Measurements from ENCODE around the gene NISCH. TPM values are rescaled to one million over a fixed set of nuclear protein-coding genes. Genes with fewer than 3 reads are reported as not detected.
A peak's percentile ranks its signal among the peaks of the same experiment; 100 is the strongest.

NISCH gene
- total RNA-seq, 3 donors from 2014 or later, result 67.7 to 119 (median 108) TPM

DNA sequence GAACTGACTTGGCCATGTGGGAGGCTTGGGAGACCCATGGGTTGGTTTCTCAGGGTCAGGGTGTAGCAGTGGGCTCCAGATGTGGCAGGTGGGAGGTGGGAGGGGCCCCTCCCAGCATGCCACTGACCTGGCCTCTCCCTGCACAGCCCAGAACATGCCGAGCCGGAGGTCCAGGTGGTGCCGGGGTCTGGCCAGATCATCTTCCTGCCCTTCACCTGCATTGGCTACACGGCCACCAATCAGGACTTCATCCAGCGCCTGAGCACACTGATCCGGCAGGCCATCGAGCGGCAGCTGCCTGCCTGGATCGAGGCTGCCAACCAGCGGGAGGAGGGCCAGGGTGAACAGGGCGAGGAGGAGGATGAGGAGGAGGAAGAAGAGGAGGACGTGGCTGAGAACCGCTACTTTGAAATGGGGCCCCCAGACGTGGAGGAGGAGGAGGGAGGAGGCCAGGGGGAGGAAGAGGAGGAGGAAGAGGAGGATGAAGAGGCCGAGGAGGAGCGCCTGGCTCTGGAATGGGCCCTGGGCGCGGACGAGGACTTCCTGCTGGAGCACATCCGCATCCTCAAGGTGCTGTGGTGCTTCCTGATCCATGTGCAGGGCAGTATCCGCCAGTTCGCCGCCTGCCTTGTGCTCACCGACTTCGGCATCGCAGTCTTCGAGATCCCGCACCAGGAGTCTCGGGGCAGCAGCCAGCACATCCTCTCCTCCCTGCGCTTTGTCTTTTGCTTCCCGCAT, 31.8 kb downstream of the NISCH start:
- DNase-seq (ENCODE audit: low spot score in 2 of 2), result no peak
- Histone ChIP-seq H3K4me3 (no peak overlapping the region), H3K27me3 (no peaks in the 10 kb centered on the region), H3K9me3 (no peaks in the 10 kb centered on the region), H3K36me3 (peaks cover 15% of the 10 kb centered on the region), H3K27ac (peak overlapping the region in 1 of 2 donors; percentile 69), H3K4me1 (peaks cover 5 to 13% of the 10 kb centered on the region in 2 donors)
- intact Hi-C loops (cut with DNase I; ENCODE audit: low total_unique reads), result no loop called here
- TF ChIP-seq POLR2A (IDR thresholded peaks at IDR 0.05), result no peak
- no peak for TF ChIP-seq POLR2AphosphoS5 (IDR thresholded peaks at IDR 0.05)
- TF ChIP-seq, protein P1, sequence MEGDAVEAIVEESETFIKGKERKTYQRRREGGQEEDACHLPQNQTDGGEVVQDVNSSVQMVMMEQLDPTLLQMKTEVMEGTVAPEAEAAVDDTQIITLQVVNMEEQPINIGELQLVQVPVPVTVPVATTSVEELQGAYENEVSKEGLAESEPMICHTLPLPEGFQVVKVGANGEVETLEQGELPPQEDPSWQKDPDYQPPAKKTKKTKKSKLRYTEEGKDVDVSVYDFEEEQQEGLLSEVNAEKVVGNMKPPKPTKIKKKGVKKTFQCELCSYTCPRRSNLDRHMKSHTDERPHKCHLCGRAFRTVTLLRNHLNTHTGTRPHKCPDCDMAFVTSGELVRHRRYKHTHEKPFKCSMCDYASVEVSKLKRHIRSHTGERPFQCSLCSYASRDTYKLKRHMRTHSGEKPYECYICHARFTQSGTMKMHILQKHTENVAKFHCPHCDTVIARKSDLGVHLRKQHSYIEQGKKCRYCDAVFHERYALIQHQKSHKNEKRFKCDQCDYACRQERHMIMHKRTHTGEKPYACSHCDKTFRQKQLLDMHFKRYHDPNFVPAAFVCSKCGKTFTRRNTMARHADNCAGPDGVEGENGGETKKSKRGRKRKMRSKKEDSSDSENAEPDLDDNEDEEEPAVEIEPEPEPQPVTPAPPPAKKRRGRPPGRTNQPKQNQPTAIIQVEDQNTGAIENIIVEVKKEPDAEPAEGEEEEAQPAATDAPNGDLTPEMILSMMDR (IDR thresholded peaks at IDR 0.05), result no peak

DNA sequence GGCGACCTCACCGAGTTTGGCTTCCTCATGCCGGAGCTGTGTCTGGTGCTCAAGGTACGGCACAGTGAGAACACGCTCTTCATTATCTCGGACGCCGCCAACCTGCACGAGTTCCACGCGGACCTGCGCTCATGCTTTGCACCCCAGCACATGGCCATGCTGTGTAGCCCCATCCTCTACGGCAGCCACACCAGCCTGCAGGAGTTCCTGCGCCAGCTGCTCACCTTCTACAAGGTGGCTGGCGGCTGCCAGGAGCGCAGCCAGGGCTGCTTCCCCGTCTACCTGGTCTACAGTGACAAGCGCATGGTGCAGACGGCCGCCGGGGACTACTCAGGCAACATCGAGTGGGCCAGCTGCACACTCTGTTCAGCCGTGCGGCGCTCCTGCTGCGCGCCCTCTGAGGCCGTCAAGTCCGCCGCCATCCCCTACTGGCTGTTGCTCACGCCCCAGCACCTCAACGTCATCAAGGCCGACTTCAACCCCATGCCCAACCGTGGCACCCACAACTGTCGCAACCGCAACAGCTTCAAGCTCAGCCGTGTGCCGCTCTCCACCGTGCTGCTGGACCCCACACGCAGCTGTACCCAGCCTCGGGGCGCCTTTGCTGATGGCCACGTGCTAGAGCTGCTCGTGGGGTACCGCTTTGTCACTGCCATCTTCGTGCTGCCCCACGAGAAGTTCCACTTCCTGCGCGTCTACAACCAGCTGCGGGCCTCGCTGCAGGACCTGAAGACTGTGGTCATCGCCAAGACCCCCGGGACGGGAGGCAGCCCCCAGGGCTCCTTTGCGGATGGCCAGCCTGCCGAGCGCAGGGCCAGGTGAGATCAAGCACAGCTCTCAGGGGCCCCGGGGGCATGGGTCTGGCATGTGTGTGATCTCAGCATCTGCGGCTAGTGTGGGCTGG, 32.6 kb downstream of the NISCH start:
- TF ChIP-seq, protein P1 (IDR thresholded peaks at IDR 0.05), result no peak
- Histone ChIP-seq H3K4me1 (peaks cover 5 to 10% of the 10 kb centered on the region in 2 donors), H3K36me3 (peaks cover 15% of the 10 kb centered on the region), H3K27ac (peak overlapping the region in 1 of 2 donors; percentile 85), H3K4me3 (no peak overlapping the region), H3K9me3 (no peaks in the 10 kb centered on the region), H3K27me3 (no peaks in the 10 kb centered on the region)
- no peak for DNase-seq (ENCODE audit: low spot score in 2 of 2)
- intact Hi-C loops (cut with DNase I; ENCODE audit: low total_unique reads), result no loop called here

DNA sequence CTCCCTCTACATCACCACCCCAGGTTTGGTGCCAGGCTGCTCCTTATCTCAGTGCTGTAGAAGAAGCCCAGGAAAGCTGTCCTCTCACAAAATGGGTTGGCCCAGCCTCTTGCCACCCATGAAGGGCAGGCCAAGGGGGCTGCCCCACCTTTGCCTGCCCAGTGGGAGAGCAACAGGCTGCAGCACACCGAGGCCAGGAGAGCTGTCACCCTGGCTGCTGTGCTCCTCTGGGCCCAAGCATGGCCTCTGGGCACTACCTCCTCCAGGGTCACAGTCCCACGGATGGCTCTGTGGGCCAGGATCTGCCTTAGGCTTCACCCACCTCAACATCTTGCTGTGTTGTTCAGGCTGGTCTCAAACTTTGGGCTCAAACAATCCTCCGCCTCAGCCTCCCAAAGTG, 33.3 kb downstream of the NISCH start:
- Histone ChIP-seq H3K27ac (peak overlapping the region in 1 of 2 donors; percentile 85), H3K36me3 (peaks cover 15% of the 10 kb centered on the region), H3K4me1 (peaks cover 5 to 7% of the 10 kb centered on the region in 2 donors), H3K4me3 (no peak overlapping the region), H3K27me3 (no peaks in the 10 kb centered on the region), H3K9me3 (no peaks in the 10 kb centered on the region)
- DNase-seq (ENCODE audit: low spot score in 2 of 2), result no peak
- TF ChIP-seq POLR2A (IDR thresholded peaks at IDR 0.05), result no peak
- TF ChIP-seq POLR2AphosphoS5 (IDR thresholded peaks at IDR 0.05), result no peak
- TF ChIP-seq, protein P1 (IDR thresholded peaks at IDR 0.05), result no peak
- intact Hi-C loops (cut with DNase I; ENCODE audit: low total_unique reads), result no loop called here

DNA sequence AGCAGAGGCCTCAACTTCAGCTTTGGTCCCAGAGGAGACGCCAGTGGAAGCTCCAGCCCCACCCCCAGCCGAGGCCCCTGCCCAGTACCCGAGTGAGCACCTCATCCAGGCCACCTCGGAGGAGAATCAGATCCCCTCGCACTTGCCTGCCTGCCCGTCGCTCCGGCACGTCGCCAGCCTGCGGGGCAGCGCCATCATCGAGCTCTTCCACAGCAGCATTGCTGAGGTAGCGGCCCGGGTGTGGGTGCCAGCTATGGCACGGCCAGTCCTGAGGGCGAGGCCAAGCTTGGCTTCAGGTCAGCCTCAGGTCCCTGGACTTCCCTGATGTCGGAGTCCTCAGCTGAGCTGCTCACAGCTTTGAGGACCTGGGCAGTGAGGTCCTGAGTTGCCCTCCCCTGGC, 34.0 kb downstream of the NISCH start:
- intact Hi-C loops (cut with DNase I; ENCODE audit: low total_unique reads), result no loop called here
- TF ChIP-seq, protein P1 (IDR thresholded peaks at IDR 0.05), result no peak
- TF ChIP-seq POLR2A (IDR thresholded peaks at IDR 0.05), result no peak
- no peak for TF ChIP-seq POLR2AphosphoS5 (IDR thresholded peaks at IDR 0.05)
- H3K36me3 ChIP-seq, result peaks cover 15% of the 10 kb centered on the region
- H3K4me3 ChIP-seq, result no peak overlapping the region
- H3K9me3 ChIP-seq, result no peaks in the 10 kb centered on the region
- peak overlapping the region in 1 of 2 donors; percentile 85 for H3K27ac ChIP-seq
- DNase-seq (ENCODE audit: low spot score in 2 of 2), result no peak
- peaks cover 5 to 7% of the 10 kb centered on the region in 2 donors for H3K4me1 ChIP-seq
- H3K27me3 ChIP-seq, result no peaks in the 10 kb centered on the region

Data from breast epithelium (tissue), 4 donors.